ENCODE data around the gene SSH2. TPM values are rescaled to one million over a fixed set of nuclear protein-coding genes. Genes with fewer than 3 reads are reported as not detected.

SSH2 gene
- total RNA-seq, 1 experiment from 2014 or later = 8.5 TPM

- ATAC-seq = no peak
- intact Hi-C loops (cut with micrococcal nuclease) = no loop called here
- DNase-seq = no peak
- H3K4me1 ChIP-seq (ENCODE audit: insufficient read depth, low read length) = no peaks in the 10 kb centered on the region
- H3K9me2 ChIP-seq (replicated peaks; ENCODE audit: low read length) = no peaks in the 10 kb centered on the region
- H3K4me3 ChIP-seq (ENCODE audit: low read length) = no peak overlapping the region
- no TSS peak for BruUV-seq (replicated peaks)
- no peaks in the 10 kb centered on the region for H4K20me1 ChIP-seq (ENCODE audit: low read length)
- POLR2A ChIA-PET (ENCODE audit: unreplicated experiment) = no interaction called here
- H3K9me3 ChIP-seq (ENCODE audit: low read length) = no peaks in the 10 kb centered on the region
- no peak overlapping the region for H3K4me2 ChIP-seq (ENCODE audit: low read length)
- no peaks in the 10 kb centered on the region for H3K36me3 ChIP-seq (ENCODE audit: low read depth, low read length)
- H3K9ac ChIP-seq (ENCODE audit: low read length) = no peak overlapping the region
- CTCF ChIA-PET = no interaction called here
- no peaks in the 10 kb centered on the region for H3K27me3 ChIP-seq (ENCODE audit: low read length)
- H3F3A ChIP-seq (ENCODE audit: low read length, unreplicated experiment) = no peaks in the 10 kb centered on the region
- H3K79me2 ChIP-seq (ENCODE audit: low read length) = no peaks in the 10 kb centered on the region
- TF ChIP-seq, protein P1, sequence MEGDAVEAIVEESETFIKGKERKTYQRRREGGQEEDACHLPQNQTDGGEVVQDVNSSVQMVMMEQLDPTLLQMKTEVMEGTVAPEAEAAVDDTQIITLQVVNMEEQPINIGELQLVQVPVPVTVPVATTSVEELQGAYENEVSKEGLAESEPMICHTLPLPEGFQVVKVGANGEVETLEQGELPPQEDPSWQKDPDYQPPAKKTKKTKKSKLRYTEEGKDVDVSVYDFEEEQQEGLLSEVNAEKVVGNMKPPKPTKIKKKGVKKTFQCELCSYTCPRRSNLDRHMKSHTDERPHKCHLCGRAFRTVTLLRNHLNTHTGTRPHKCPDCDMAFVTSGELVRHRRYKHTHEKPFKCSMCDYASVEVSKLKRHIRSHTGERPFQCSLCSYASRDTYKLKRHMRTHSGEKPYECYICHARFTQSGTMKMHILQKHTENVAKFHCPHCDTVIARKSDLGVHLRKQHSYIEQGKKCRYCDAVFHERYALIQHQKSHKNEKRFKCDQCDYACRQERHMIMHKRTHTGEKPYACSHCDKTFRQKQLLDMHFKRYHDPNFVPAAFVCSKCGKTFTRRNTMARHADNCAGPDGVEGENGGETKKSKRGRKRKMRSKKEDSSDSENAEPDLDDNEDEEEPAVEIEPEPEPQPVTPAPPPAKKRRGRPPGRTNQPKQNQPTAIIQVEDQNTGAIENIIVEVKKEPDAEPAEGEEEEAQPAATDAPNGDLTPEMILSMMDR (conservative IDR thresholded peaks at IDR 0.05; ENCODE audit: low read depth, low read length) = no peak
- TF ChIP-seq EZH2phosphoT487 (IDR thresholded peaks at IDR 0.05; ENCODE audit: borderline replicate concordance, low read length) (no peak), EZH2 (IDR thresholded peaks at IDR 0.05; ENCODE audit: low read length, unreplicated experiment) (no peak)
- H2AFZ ChIP-seq (ENCODE audit: low read length) = no peak overlapping the region
- no peak overlapping the region for H3K27ac ChIP-seq (ENCODE audit: low read length)
Measured at GRCh38 chr17:29800457-29800856, 129.6 kb downstream of the SSH2 start.

DNA sequence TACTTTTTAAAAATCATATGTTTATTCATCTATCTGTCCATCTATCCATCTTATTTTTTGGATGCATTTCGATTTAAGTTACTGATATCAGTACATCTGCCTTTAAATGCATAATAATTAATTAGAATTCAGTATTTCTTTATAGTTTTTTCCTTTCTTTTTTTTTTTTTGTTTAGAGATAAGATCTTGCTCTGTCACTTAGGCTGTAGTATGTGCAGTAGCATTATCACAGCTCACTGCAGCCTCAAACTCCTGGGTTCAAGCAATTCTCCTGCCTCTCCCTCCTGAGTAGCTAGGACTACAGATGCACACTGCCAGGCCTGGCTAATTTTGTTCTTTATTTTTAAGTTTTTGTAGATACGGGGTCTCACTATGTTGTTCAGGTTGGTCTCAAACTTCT, 133.4 kb downstream of the SSH2 start:
- no TSS peak for BruUV-seq (replicated peaks)
- POLR2A ChIA-PET (ENCODE audit: unreplicated experiment) = no interaction called here

DNA sequence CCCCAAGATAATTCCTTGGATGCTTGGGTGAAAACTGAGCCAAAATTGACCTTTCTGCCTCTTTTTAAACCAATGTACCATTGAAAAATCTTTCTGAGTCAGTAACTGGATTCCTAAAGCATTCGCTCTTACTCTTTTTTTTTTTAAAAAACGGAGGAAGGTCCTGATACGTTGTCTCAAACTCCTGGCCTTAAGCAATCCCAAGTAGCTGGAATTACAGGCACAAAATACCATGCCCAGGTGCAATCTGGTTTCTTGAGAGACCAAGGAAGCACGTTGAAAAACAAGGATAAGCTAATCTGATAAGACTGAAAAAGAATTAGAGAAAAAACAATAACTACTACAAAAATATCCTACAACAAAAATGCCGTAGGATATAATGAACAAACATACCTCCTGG, 136.5 kb downstream of the SSH2 start:
- H3K27me3 ChIP-seq (ENCODE audit: low read length) = no peaks in the 10 kb centered on the region
- no peaks in the 10 kb centered on the region for H3F3A ChIP-seq (ENCODE audit: low read length, unreplicated experiment)
- ChIA-PET POLR2A (ENCODE audit: unreplicated experiment) (no interaction called here), CTCF (no interaction called here)
- ATAC-seq = no peak
- no peak overlapping the region for H2AFZ ChIP-seq (ENCODE audit: low read length)
- no peak for DNase-seq
- H3K4me3 ChIP-seq (ENCODE audit: low read length) = no peak overlapping the region
- no peaks in the 10 kb centered on the region for H4K20me1 ChIP-seq (ENCODE audit: low read length)
- no peak overlapping the region for H3K27ac ChIP-seq (ENCODE audit: low read length)
- intact Hi-C loops (cut with micrococcal nuclease) = no loop called here
- H3K9me2 ChIP-seq (replicated peaks; ENCODE audit: low read length) = no peaks in the 10 kb centered on the region
- H3K9ac ChIP-seq (ENCODE audit: low read length) = no peak overlapping the region
- no peaks in the 10 kb centered on the region for H3K4me1 ChIP-seq (ENCODE audit: insufficient read depth, low read length)
- no peak overlapping the region for H3K4me2 ChIP-seq (ENCODE audit: low read length)
- no peak for TF ChIP-seq EZH2 (IDR thresholded peaks at IDR 0.05; ENCODE audit: low read length, unreplicated experiment)
- no peak for TF ChIP-seq EZH2phosphoT487 (IDR thresholded peaks at IDR 0.05; ENCODE audit: borderline replicate concordance, low read length)
- TF ChIP-seq, protein P1 (conservative IDR thresholded peaks at IDR 0.05; ENCODE audit: low read depth, low read length) = no peak
- no peaks in the 10 kb centered on the region for H3K79me2 ChIP-seq (ENCODE audit: low read length)
- no TSS peak for BruUV-seq (replicated peaks)
- H3K36me3 ChIP-seq (ENCODE audit: low read depth, low read length) = no peaks in the 10 kb centered on the region
- H3K9me3 ChIP-seq (ENCODE audit: low read length) = no peaks in the 10 kb centered on the region

More for the DNA sequence above, 133.4 kb downstream of the SSH2 start:
- H3K4me2 ChIP-seq (ENCODE audit: low read length) = no peak overlapping the region
- no peak overlapping the region for H3K9ac ChIP-seq (ENCODE audit: low read length)
- no peak overlapping the region for H3K27ac ChIP-seq (ENCODE audit: low read length)
- DNase-seq = no peak
- H4K20me1 ChIP-seq (ENCODE audit: low read length) = no peaks in the 10 kb centered on the region
- no peak for TF ChIP-seq EZH2 (IDR thresholded peaks at IDR 0.05; ENCODE audit: low read length, unreplicated experiment)
- TF ChIP-seq, protein P1 (conservative IDR thresholded peaks at IDR 0.05; ENCODE audit: low read depth, low read length) = no peak
- TF ChIP-seq EZH2phosphoT487 (IDR thresholded peaks at IDR 0.05; ENCODE audit: borderline replicate concordance, low read length) = no peak
- H3K79me2 ChIP-seq (ENCODE audit: low read length) = no peaks in the 10 kb centered on the region
- H3K4me3 ChIP-seq (ENCODE audit: low read length) = no peak overlapping the region
- no peaks in the 10 kb centered on the region for H3F3A ChIP-seq (ENCODE audit: low read length, unreplicated experiment)
- H3K9me3 ChIP-seq (ENCODE audit: low read length) = no peaks in the 10 kb centered on the region
- intact Hi-C loops (cut with micrococcal nuclease) = no loop called here
- H2AFZ ChIP-seq (ENCODE audit: low read length) = no peak overlapping the region
- CTCF ChIA-PET = no interaction called here
- ATAC-seq = no peak
- no peaks in the 10 kb centered on the region for H3K4me1 ChIP-seq (ENCODE audit: insufficient read depth, low read length)
- H3K36me3 ChIP-seq (ENCODE audit: low read depth, low read length) = no peaks in the 10 kb centered on the region
- H3K27me3 ChIP-seq (ENCODE audit: low read length) = no peaks in the 10 kb centered on the region
- H3K9me2 ChIP-seq (replicated peaks; ENCODE audit: low read length) = no peaks in the 10 kb centered on the region

Measured in PC-3 (cell line).